Lower leg skin (tissue), 4 donors: Measurements from ENCODE around the gene PTCH2. TPM values are rescaled to one million over a fixed set of nuclear protein-coding genes. Genes with fewer than 3 reads are reported as not detected.

ENCODE experiments used
- DNase-seq, 2 donors: peaks; one replicate each; pipeline ENCODE4 v3.0.0-alpha.2; 2019; ENCODE audit warnings: low spot score in 2 of 2
- H3K4me3 ChIP-seq: fragments of 200-600 bp; sonication (generic); 2 replicates; pipeline ENCODE4 v1.5.1; 2017; ENCODE audit warnings: mild to moderate bottlenecking, low read depth; ENCODE audit not compliant: poor library complexity, severe bottlenecking
- POLR2A ChIP-seq, 2 donors: fragments of 450-650 bp; IDR thresholded peaks; one replicate each; pipeline ENCODE4 v1.6.1; 2016 to 2017; ENCODE audit warnings: antibody characterized with exemption in 2 of 2, mild to moderate bottlenecking in 1 of 2, moderate library complexity in 1 of 2
- WGBS, 2 donors: methylation state at CpG; one replicate each; pipeline ENCODE4 v1.1.5; 2018; 5-methylcytosine and 5-hydroxymethylcytosine counted together
- intact Hi-C: fragments of 100-400 bp; cut with DNase I; formaldehyde crosslinking; loops from one replicate; pipeline ENCODE4 v1.15.0; 2023; ENCODE audit warnings: low total_unique reads
- total RNA-seq, 4 donors: library from RNA; depleted of rRNA; stranded (reverse); fragments of >200 nt; gene quantifications; one replicate each; pipeline ENCODE4 v1.1.0, GENCODE V29; 2016
- TF ChIP-seq, protein P1 (sequence below), 3 donors: fragments of 450-650 bp; IDR thresholded peaks; one replicate each; pipeline ENCODE4 v1.5.1; 2016; ENCODE audit warnings: antibody characterized with exemption in 3 of 3, mild to moderate bottlenecking in 3 of 3, moderate library complexity in 2 of 3

Gene PTCH2
- total RNA-seq, 4 donors from 2014 or later: 0.54 to 2.7 (median 1.2) TPM

DNA sequence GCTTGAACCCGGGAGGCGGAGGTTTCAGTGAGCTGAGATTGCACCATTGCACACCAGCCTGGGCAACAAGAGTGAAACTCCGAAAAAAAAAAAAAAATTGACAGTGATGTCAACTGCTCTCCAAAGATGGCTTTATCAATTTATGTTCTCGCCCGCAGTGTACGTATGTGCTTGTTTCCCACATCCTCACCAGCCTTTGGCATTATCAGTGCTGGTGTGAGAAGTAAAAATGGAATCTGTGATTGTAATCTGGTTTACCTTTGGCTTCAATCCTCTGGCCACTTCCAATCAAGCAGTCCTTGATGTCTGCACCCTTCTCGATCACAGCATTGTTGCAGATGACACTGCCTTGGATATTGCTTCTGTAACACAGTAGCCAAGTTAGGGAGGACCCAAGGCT is 14.4 kb upstream of the PTCH2 start:
- H3K4me3 ChIP-seq: no peak overlapping the region
- no peak for TF ChIP-seq POLR2A (IDR thresholded peaks at IDR 0.05)
- TF ChIP-seq, protein P1, sequence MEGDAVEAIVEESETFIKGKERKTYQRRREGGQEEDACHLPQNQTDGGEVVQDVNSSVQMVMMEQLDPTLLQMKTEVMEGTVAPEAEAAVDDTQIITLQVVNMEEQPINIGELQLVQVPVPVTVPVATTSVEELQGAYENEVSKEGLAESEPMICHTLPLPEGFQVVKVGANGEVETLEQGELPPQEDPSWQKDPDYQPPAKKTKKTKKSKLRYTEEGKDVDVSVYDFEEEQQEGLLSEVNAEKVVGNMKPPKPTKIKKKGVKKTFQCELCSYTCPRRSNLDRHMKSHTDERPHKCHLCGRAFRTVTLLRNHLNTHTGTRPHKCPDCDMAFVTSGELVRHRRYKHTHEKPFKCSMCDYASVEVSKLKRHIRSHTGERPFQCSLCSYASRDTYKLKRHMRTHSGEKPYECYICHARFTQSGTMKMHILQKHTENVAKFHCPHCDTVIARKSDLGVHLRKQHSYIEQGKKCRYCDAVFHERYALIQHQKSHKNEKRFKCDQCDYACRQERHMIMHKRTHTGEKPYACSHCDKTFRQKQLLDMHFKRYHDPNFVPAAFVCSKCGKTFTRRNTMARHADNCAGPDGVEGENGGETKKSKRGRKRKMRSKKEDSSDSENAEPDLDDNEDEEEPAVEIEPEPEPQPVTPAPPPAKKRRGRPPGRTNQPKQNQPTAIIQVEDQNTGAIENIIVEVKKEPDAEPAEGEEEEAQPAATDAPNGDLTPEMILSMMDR (IDR thresholded peaks at IDR 0.05): no peak
- DNase-seq: no peak
- WGBS, 2 donors: 94 to 96% methylated on average over 7 of the region's 7 CpGs
- intact Hi-C loops: no loop called here

DNA sequence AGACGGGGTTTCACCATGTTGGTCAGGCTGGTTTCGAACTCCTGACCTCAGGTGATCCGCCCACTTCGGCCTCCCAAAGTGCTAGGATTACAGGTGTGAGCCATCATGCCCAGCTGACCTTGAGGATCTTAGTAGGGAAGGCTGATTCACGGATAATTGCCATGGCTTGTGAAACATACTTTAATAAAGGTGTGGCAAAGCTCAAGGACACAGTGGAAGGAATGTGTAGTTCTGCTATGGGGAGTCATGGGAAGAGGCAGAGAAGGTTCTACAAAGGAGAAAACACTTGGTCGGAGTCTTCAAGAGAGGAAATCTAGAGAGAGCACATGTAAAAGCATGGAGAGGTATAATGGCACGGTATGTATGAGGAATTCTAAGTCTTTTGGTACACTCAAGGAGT is 12.7 kb upstream of the PTCH2 start:
- no peak overlapping the region for H3K4me3 ChIP-seq
- intact Hi-C loops: no loop called here
- TF ChIP-seq, protein P1 (IDR thresholded peaks at IDR 0.05): no peak
- no peak for TF ChIP-seq POLR2A (IDR thresholded peaks at IDR 0.05)
- DNase-seq: no peak
- WGBS, 2 donors: 73 to 94% methylated on average over 7 of the region's 7 CpGs

DNA sequence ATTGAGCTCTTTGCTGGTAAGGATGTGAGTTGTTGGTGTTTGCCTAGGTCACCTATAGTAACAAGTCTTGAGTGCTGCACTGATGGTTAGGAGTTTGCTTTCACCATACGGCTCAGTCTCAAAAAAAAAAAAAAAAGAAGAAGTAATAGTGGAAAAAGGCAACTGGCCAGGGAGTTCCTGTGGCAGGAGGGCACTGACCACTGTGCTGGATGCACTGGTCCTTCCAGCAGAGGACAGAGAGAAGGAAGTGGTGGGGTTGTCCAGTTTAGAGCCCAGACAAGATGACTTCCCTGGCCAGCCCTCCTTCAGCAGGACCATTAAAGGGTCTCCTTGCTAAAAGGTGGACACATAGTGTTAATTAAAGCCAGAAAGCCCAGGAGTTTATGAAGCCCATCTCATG is 11.9 kb upstream of the PTCH2 start:
- TF ChIP-seq, protein P1 (IDR thresholded peaks at IDR 0.05): no peak
- TF ChIP-seq POLR2A (IDR thresholded peaks at IDR 0.05): no peak
- WGBS, 2 donors: 78 to 93% methylated on average over 1 of the region's 1 CpG
- no peak for DNase-seq
- no peak overlapping the region for H3K4me3 ChIP-seq
- intact Hi-C loops: no loop called here

DNA sequence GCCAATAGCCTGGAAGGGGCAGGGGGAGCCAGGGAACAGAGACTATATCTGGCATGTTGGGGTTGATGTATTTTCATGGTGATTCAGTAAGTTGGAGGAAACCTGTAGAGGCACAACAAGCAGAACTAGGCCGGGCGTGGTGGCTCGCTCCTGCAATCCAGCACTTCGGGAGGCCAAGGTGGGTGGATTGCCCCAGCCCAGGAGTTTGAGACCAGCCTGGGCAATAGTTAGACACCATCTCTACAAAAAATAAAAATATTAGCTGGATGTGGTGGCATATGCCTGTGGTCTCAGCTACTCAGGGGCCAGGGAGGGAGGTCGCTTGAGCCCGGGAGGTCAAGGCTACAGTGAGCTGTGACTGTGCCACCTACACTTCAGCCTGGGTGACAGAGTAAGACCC is 10.1 kb upstream of the PTCH2 start:
- intact Hi-C loops: no loop called here
- no peak overlapping the region for H3K4me3 ChIP-seq
- no peak for TF ChIP-seq POLR2A (IDR thresholded peaks at IDR 0.05)
- TF ChIP-seq, protein P1 (IDR thresholded peaks at IDR 0.05): no peak
- DNase-seq: no peak
- WGBS, 2 donors: 93 to 94% methylated on average over 6 of the region's 6 CpGs

DNA sequence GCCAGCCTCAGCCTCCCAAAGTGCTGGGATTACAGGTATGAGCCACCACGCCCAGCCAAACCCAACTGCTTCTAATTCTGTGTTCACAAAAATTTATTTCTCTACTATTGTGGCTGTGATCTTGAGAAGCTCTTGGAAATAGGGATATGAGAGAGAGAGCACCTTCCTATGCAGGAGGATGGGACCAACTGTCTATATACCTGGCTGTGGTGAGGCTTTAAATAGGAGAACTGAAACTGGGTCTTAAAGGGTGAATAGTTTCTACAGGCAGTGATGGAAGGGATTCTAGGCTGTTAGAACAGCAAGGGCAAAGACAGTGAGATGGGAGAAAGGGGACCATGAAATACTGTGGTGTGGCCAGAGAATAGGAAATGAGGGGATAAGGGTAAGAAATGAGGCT is 8.3 kb upstream of the PTCH2 start:
- no peak for TF ChIP-seq POLR2A (IDR thresholded peaks at IDR 0.05)
- TF ChIP-seq, protein P1 (IDR thresholded peaks at IDR 0.05): no peak
- 93 to 100% methylated on average over 1 of the region's 1 CpG for WGBS, 2 donors
- intact Hi-C loops: no loop called here
- no peak overlapping the region for H3K4me3 ChIP-seq
- no peak for DNase-seq

DNA sequence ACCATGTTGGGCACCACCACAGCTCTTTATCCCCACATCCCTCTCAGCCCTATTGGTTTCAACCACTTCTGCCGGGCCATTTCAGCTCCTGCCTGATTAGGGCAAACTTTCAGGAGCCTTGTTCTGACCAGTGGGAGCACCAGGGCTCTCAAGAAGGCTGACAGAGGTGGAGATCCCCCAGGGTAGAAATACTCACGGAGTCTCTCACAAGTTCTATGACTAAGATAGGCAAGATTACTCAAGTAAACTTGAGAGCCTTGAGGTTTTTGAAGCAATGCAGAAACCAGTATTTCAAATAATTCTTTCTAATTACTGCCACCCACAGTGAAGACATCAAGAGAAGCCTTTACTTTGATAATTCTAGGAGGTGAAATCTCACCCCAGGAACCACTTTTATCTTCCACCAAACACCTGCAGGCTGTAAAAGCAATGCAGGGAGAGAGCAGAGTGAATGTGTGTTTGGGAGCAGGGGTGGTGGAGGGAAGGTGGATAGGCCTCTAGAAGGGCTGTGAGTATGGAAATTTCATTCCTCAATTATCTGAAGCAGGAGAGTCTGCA is 6.6 kb upstream of the PTCH2 start:
- WGBS, 2 donors: 65 to 70% methylated on average over 2 of the region's 2 CpGs
- TF ChIP-seq, protein P1 (IDR thresholded peaks at IDR 0.05): no peak
- TF ChIP-seq POLR2A (IDR thresholded peaks at IDR 0.05): no peak
- DNase-seq: no peak
- intact Hi-C loops: no loop called here
- no peak overlapping the region for H3K4me3 ChIP-seq
